Astrocyte of the cerebellum (primary cell): ENCODE results near the gene RCN2.
"Not testable (repeated sequence)": the region's sequence is repeated elsewhere in the genome, so short reads cannot be mapped to it uniquely, and the experiment has no call there.

Experiments
- DNase-seq: peaks from one replicate; pipeline ENCODE4 v3.0.0-alpha.2; 2011; ENCODE audit warnings: low read depth
- H3K4me3 ChIP-seq: 2 replicates; pipeline ENCODE4 v1.5.1; 2011; ENCODE audit warnings: mild to moderate bottlenecking, low read depth, low read length, moderate library complexity
- in situ Hi-C: cut with HindIII; loops from 2 replicates; pipeline ENCODE4 v1.10.0; 2017; ENCODE audit warnings: low sequenced_read_pairs
- TF ChIP-seq, protein P1 (sequence below): IDR thresholded peaks from 2 replicates; pipeline ENCODE4 v1.5.1; 2012; ENCODE audit warnings: low read length, low read depth, moderate library complexity, mild to moderate bottlenecking; ENCODE audit errors: missing control alignments

RCN2 gene, protein sequence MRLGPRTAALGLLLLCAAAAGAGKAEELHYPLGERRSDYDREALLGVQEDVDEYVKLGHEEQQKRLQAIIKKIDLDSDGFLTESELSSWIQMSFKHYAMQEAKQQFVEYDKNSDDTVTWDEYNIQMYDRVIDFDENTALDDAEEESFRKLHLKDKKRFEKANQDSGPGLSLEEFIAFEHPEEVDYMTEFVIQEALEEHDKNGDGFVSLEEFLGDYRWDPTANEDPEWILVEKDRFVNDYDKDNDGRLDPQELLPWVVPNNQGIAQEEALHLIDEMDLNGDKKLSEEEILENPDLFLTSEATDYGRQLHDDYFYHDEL

DNA sequence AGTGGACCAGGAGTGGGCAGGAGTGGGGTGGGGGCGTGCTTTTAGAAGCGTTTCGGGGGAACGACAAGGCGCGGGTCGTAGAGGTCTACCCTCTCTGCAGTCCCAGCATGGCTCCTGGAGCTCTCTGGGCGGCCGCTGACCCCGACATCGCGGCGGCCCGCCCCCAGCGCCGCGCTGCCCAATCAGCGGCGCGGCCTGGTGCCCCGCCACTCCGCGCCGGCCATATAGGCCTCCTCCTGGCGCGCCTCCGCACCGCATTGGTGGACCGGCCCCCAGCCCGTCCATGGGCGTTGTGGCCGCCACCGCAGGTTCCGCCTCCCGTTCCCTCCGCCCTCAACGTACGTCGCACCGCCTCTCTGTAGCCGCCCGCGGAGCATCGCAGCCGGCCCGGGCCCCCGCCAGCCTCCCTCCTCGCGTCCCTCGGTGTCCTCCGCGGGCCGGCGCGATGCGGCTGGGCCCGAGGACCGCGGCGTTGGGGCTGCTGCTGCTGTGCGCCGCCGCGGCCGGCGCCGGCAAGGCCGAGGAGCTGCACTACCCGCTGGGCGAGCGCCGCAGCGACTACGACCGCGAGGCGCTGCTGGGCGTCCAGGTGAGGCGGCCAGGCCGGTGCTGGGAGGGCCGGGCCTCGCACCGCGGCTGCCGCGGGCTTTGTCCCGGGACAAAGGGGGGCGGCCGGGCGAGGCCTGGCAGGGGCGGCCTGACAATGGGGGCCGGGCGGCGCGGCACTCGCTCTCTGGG lies at the start of gene RCN2:
Gene RCN2 (plus strand): TSS at position 353 of the 738 bp plus-strand sequence. CDS start 93 bp downstream, at position 446.
- peak within 1 kb of the TSS; percentile 64 for H3K4me3 ChIP-seq
- peak; percentile 80 for DNase-seq
- TF ChIP-seq, protein P1, sequence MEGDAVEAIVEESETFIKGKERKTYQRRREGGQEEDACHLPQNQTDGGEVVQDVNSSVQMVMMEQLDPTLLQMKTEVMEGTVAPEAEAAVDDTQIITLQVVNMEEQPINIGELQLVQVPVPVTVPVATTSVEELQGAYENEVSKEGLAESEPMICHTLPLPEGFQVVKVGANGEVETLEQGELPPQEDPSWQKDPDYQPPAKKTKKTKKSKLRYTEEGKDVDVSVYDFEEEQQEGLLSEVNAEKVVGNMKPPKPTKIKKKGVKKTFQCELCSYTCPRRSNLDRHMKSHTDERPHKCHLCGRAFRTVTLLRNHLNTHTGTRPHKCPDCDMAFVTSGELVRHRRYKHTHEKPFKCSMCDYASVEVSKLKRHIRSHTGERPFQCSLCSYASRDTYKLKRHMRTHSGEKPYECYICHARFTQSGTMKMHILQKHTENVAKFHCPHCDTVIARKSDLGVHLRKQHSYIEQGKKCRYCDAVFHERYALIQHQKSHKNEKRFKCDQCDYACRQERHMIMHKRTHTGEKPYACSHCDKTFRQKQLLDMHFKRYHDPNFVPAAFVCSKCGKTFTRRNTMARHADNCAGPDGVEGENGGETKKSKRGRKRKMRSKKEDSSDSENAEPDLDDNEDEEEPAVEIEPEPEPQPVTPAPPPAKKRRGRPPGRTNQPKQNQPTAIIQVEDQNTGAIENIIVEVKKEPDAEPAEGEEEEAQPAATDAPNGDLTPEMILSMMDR, result no peak
- in situ Hi-C loops, result no loop called here

DNA sequence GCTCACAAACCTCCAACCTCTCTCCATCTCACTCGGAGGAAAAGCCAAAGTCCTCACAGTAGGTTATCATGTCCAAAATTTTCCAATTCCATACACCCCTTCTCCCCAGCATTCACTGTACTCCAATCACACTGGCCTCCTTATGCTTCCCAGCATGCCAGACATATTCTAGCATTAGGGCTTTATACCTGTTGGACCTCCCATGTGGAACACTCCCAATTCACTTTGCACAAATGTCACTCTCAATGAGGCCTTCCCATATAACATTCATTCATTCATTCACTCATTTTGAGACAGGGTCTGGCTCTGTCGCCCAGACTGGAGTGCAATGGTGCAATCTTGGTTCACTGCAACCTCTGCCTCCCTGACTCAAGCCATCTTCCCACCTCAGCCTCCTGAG lies 46.3 kb upstream of the RCN2 start:
- no peak for DNase-seq
- TF ChIP-seq, protein P1, result no peak
- in situ Hi-C loops, result no loop called here
- no peak overlapping the region for H3K4me3 ChIP-seq

DNA sequence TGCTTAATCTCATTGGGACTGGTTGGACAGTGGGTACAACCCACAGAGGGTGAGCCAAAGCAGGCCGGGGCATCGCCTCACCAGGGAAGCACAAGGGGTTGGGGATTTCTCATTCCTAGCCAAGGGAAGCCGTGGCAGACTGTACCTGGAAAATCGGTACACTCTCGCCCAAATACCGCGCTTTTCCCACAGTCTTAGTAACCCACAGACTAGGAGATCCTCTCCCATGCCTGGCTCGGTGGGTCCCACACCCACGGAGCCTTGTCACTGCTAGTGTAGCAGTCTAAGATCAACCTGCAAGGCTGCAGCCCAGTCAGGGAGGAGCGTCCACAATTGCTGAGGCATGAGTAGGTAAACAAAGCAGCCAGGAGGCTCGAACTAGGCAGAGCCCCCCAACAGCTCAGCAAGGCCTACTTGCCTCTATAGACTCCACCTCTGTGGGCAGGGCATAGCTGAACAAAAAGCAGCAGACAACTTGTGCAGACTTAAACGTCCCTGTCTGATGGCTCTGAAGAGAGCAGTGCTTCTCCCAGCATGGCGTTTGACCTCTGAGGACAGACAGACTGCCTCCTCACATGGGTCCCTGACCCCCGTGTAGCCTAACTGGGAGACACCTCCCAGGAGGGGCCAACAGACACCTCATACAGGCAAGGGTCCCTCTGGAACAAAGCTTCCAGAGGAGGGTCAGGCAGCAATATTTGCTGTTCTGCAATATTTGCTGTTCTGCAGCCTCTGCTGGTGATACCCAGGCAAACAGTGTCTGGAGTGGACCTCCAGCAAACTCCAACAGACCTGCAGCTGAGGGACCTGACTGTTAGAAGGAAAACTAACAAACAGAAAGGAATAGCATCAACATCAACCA lies 44.0 kb upstream of the RCN2 start:
- DNase-seq, in situ Hi-C loops, H3K4me3 ChIP-seq: not testable (repeated sequence)

DNA sequence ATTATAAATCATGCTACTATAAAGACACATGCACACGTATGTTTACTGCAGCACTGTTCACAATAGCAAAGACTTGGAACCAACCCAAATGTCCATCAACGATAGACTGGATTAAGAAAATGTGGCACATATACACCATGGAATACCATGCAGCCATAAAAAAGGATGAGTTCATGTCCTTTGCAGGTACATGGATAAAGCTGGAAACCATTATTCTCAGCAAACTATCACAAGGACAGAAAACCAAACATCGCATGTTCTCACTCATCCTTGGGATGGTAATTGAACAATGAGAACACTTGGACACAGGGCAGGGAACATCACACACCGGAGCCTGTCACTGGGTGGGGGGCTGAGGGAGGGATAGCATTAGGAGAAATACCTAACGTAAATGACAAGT lies 38.7 kb upstream of the RCN2 start:
- in situ Hi-C loops, H3K4me3 ChIP-seq, DNase-seq: not testable (repeated sequence)

DNA sequence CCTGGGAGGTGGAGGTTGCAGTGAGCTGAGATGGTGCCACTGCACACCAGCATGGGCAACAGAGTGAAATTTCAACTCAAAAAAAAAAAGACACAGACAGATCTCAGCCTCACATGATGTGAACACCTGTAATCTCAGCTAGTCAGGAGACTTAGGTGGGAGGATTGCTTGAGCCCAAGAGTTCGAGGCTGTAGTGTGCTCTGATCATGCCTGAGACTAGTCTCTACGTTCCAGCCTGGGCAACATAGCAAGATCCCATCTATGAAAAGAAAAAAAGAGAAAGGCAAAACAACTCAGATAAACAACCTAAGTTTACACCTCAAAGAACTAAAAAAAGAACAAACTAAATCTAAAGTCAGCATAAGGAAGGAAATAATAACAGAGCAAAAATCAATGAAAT lies 37.4 kb upstream of the RCN2 start:
- in situ Hi-C loops, result no loop called here
- DNase-seq, result no peak
- TF ChIP-seq, protein P1, result no peak
- no peak overlapping the region for H3K4me3 ChIP-seq

DNA sequence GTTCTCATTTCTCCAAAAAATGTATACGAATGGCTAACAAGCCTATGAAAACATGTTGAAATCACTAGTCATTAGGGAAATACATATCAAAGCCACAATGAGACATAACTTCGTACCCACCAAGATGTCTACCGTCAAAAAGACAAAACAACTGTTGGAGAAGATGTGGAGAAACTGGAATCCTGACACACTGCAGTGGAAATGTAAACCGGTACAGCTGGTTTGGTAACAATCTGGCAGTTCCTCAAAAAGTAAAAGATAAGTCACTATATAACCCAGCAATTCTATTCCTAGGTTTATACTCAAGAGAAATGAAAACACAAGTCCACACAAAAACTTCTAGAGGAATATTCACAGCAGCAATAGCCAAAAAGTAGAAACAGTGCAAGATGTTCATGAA lies 33.4 kb upstream of the RCN2 start:
- in situ Hi-C loops, result no loop called here
- TF ChIP-seq, protein P1, result no peak
- DNase-seq, result no peak

DNA sequence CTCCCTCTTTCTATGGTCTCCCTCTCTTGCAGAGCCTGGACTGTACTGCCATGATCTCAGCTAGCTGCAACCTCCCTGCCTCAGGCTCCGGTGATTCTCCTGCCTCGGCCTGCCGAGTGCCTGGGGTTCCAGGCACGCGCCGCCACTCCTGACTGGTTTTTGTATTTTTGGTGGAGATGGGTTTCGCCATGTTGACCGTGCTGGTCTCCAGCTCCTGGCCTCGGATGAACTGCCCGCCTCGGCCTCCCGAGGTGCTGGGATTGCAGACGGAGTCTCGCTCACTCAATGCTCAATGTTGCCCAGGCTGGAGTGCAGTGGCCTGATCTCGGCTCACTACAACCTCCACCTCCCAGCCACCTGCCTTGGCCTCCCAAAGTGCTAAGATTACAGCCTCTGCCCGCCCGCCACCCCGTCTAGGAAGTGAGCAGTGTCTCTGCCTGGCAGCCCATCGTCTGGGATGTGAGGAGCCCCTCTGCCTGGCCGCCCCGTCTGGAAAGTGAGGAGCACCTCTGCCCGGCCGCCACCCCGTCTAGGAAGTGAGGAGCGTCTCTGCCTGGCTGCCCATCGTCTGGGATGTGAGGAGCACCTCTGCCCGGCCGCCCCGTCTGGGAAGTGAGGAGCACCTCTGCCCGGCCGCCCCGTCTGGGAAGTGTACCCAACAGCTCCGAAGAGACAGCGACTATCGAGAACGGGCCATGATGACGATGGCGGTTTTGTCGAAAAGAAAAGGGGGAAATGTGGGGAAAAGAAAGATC lies 32.2 kb upstream of the RCN2 start:
- in situ Hi-C loops, H3K4me3 ChIP-seq, DNase-seq: not testable (repeated sequence)

More for the DNA sequence above, 33.4 kb upstream of the RCN2 start:
- no peak overlapping the region for H3K4me3 ChIP-seq

DNA sequence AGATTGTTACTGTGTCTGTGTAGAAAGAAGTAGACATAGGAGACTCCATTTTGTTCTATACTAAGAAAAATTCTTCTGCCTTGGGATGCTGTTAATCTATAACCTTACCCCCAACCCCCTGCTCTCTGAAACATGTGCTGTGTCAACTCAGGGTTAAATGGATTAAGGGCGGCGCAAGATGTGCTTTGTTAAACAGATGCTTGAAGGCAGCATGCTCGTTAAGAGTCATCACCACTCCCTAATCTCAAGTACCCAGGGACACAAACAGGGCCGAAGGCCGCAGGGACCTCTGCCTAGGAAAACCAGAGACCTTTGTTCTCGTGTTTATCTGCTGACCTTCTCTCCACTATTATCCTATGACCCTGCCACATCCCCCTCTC lies 31.6 kb upstream of the RCN2 start:
- H3K4me3 ChIP-seq, DNase-seq, in situ Hi-C loops: not testable (repeated sequence)
